Measurements from ENCODE around the gene RAB27B. TPM values are rescaled to one million over a fixed set of nuclear protein-coding genes. Genes with fewer than 3 reads are reported as not detected.

The RAB27B gene, protein sequence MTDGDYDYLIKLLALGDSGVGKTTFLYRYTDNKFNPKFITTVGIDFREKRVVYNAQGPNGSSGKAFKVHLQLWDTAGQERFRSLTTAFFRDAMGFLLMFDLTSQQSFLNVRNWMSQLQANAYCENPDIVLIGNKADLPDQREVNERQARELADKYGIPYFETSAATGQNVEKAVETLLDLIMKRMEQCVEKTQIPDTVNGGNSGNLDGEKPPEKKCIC
- total RNA-seq = 1 to 10 TPM; 2.9 to 6.6 (median 3.7) TPM
- under 1 TPM; 0.26 to 0.54 (median 0.41) TPM for polyA plus RNA-seq
- long read RNA-seq, donor 1, full-length matches to known transcripts = 2 of 2 reads
- long read RNA-seq, donor 1, partial matches to known transcripts = 0 of 2 reads
- long read RNA-seq, donor 1, other reads (novel, unspliced or antisense) = 0 of 2 reads
- long read RNA-seq, donor 2, full-length matches to known transcripts = 2 of 2 reads
- long read RNA-seq, donor 2, partial matches to known transcripts = 0 of 2 reads
- long read RNA-seq, donor 2, other reads (novel, unspliced or antisense) = 0 of 2 reads

DNA sequence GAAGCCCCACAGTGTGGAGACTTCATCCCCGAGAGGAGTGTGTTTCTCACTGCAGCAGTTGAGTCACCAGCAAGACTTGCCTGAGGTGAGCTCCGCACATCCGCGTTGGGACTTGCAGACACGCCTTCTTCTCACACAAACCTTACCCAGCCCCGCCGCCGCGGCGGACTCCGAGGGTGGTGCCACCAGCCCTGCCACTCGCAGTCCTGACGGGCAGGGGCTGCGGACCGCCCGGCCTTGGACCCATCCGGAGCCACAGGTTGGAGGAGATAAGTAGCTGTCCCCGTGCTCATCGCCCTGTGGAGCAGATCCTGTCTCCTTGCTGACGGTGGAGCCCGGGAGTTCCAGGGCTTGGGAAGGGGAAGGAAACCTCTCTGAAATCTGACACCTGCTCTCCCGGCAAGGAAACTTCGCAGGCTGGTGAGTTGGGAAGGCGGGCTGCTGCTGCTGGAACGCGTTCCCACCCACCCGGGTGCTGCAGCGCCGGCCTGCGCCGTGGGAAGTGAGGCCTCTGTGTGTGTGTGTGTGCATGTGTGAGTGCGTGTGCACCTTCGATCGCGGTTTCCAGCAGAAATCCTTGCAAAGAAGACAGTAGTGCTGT, at the start of gene RAB27B:
TSS of gene RAB27B (plus strand) at position 197 of the 601 bp plus-strand sequence. CDS start 49,109 bp downstream, outside the sequence.
- TF ChIP-seq POLR2A (IDR thresholded peaks at IDR 0.05) (no peak), POLR2AphosphoS5 (IDR thresholded peaks at IDR 0.05) (peak in 2 of 3 donors; percentile 71)
- TF ChIP-seq, protein P1, sequence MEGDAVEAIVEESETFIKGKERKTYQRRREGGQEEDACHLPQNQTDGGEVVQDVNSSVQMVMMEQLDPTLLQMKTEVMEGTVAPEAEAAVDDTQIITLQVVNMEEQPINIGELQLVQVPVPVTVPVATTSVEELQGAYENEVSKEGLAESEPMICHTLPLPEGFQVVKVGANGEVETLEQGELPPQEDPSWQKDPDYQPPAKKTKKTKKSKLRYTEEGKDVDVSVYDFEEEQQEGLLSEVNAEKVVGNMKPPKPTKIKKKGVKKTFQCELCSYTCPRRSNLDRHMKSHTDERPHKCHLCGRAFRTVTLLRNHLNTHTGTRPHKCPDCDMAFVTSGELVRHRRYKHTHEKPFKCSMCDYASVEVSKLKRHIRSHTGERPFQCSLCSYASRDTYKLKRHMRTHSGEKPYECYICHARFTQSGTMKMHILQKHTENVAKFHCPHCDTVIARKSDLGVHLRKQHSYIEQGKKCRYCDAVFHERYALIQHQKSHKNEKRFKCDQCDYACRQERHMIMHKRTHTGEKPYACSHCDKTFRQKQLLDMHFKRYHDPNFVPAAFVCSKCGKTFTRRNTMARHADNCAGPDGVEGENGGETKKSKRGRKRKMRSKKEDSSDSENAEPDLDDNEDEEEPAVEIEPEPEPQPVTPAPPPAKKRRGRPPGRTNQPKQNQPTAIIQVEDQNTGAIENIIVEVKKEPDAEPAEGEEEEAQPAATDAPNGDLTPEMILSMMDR (IDR thresholded peaks at IDR 0.05 in 8 of 11, conservative IDR thresholded peaks at IDR 0.05 in 3 of 11) = no peak
- Histone ChIP-seq H3K27ac (peak within 1 kb of the TSS in 7 of 8 donors; percentile 15 to 81 (median 55)), H3K27me3 (replicated peaks in 1 of 7) (peaks cover 0 to 17% (median 3%) of the 10 kb centered on the region in 7 donors), H3K36me3 (no peaks in the 10 kb centered on the region), H3K9me3 (peaks cover 0 to 9% (median 6%) of the 10 kb centered on the region in 8 donors), H3K4me1 (peaks cover 0 to 21% (median 16%) of the 10 kb centered on the region in 6 donors), H3K4me3 (peak within 1 kb of the TSS; percentile 32 to 72 (median 40))
- DNase-seq = peak; percentile 91
- intact Hi-C loops (cut with DNase I; ENCODE audit: low total_unique reads) = no loop called here
- WGBS, 5 donors = 1 to 2% (median 1%) methylated on average over 32 to 35 of the region's 35 CpGs

DNA sequence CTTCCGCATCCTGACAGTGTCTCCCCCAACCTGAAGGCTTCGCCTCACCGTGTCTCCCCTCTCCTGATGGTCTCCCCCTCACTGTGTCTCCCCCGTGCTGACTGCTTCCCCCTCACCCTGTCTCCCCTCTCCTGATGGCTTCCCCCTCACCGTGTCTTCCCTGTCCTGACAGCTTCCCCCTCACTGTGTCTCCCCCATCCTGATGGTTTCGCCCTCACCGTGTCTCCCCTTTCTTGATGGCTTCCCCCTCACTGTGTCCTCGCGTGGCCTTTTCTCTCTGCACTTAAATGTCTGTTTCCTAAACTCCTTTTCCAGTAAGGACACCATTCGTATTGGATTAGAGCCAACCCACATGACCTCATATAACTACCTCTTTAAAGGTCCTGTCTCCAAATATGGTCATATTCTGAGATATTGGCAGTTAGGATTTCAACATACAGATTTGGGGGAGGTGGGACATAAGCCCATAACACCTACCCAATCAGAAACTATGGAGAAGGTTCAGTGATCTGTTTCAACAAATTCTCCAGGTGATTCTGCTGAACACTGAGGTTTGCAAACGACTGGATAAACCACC, 47.9 kb upstream of the RAB27B start:
- intact Hi-C loops (cut with DNase I; ENCODE audit: low total_unique reads) = no loop called here
- 74 to 83% (median 75%) methylated on average over 11 of the region's 11 CpGs for WGBS, 5 donors
- no peaks in the 10 kb centered on the region for H3K4me1 ChIP-seq

DNA sequence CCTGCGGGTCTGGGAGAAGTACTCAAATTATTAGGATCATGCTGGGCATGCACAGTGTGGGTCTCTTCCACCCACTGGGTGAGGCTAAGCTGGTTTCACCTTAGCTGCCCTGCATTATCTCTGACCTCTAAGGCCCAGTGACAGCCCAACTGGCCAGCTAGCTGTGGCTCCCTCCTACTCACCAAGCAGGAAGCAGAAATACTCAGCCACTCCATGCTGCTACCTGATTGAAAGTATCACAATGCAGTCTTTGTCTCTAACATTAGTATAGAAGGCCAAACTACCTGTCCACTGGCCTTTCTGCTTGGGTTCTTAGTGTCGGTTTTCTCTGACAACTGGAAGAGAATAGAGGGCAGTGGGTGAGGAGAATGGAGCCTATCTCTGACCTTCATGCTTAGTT, 47.3 kb upstream of the RAB27B start:
- Histone ChIP-seq H3K27ac (no peak overlapping the region), H3K4me3 (no peak overlapping the region), H3K9me3 (no peaks in the 10 kb centered on the region), H3K27me3 (replicated peaks in 1 of 7) (no peaks in the 10 kb centered on the region), H3K36me3 (no peaks in the 10 kb centered on the region), H3K4me1 (no peaks in the 10 kb centered on the region)
- intact Hi-C loops (cut with DNase I; ENCODE audit: low total_unique reads) = no loop called here
- TF ChIP-seq POLR2AphosphoS5 (IDR thresholded peaks at IDR 0.05) (no peak), POLR2A (IDR thresholded peaks at IDR 0.05) (no peak)
- TF ChIP-seq, protein P1 (IDR thresholded peaks at IDR 0.05 in 8 of 11, conservative IDR thresholded peaks at IDR 0.05 in 3 of 11) = no peak
- DNase-seq = no peak
- 81 to 95% (median 88%) methylated on average over 2 of the region's 2 CpGs for WGBS, 5 donors

More for the DNA sequence above, 47.9 kb upstream of the RAB27B start:
- TF ChIP-seq POLR2A (IDR thresholded peaks at IDR 0.05) (no peak), POLR2AphosphoS5 (IDR thresholded peaks at IDR 0.05) (no peak)
- TF ChIP-seq, protein P1 (IDR thresholded peaks at IDR 0.05 in 8 of 11, conservative IDR thresholded peaks at IDR 0.05 in 3 of 11) = no peak
- H3K9me3 ChIP-seq = no peaks in the 10 kb centered on the region
- no peak overlapping the region for H3K27ac ChIP-seq
- H3K27me3 ChIP-seq (replicated peaks in 1 of 7) = no peaks in the 10 kb centered on the region
- no peak for DNase-seq
- H3K36me3 ChIP-seq = no peaks in the 10 kb centered on the region
- H3K4me3 ChIP-seq = no peak overlapping the region
